Endothelial cell of umbilical vein (primary cell): ENCODE results near the gene SPP1. TPM values are rescaled to one million over a fixed set of nuclear protein-coding genes. Genes with fewer than 3 reads are reported as not detected.

Experiments
- BruUV-seq: library from RNA; stranded (reverse); fragments of 400-500 nt; replicated peaks from 2 replicates; lab custom pipeline; 2021; lab: Mats Ljungman, UMichigan
- CTCF ChIA-PET: fragments of 300-600, 350-600 bp; sonication (Branson Sonifier 250); formaldehyde crosslinking; loops from one replicate; lab custom pipeline; 2021; ENCODE audit warnings: antibody characterized with exemption, inconsistent platforms; lab: Charles Lee
- POLR2A ChIA-PET: fragments of 300-600, 350-600 bp; sonication (Branson Sonifier 250); formaldehyde crosslinking; loops from one replicate; lab custom pipeline; 2021; ENCODE audit warnings: antibody characterized with exemption, inconsistent platforms; lab: Charles Lee
- DNase-seq: peaks from one replicate; pipeline ENCODE4 v3.0.0-alpha.2; 2011; ENCODE audit warnings: low read depth, low spot score
- FAIRE-seq: peaks from 2 replicates; lab custom pipeline; 2011; peaks lifted over from hg19 to GRCh38; lab: Jason Lieb, UNC
- H2AFZ ChIP-seq: 2 replicates; pipeline ENCODE4 v1.6.0; 2012; ENCODE audit warnings: low read depth, low read length, control low read depth, inconsistent platforms
- H3K27ac ChIP-seq: 2 replicates; pipeline ENCODE4 v1.5.1; 2011; ENCODE audit warnings: low read depth, mild to moderate bottlenecking, control low read depth, low read length, moderate library complexity; ENCODE audit not compliant: insufficient read depth
- H3K27me3 ChIP-seq, 2 experiments: 2 replicates each; pipeline versions ENCODE4 v1.6.0 to v1.6.1; 2011; ENCODE audit warnings: low read length in 2 of 2, mixed read lengths in 1 of 2; ENCODE audit not compliant: control insufficient read depth in 2 of 2, insufficient read depth in 2 of 2
- H3K36me3 ChIP-seq, 2 experiments: 2 replicates in 1 of 2; 3 replicates in 1 of 2; pipeline ENCODE4 v1.5.1; 2011; ENCODE audit warnings: low read length in 2 of 2, mild to moderate bottlenecking in 1 of 2, moderate library complexity in 1 of 2; ENCODE audit not compliant: control insufficient read depth in 2 of 2, insufficient read depth in 2 of 2; ENCODE audit errors: extremely low read depth in 1 of 2
- H3K4me1 ChIP-seq: 3 replicates; pipeline ENCODE4 v1.5.1; 2011; ENCODE audit warnings: mild to moderate bottlenecking, low read length; ENCODE audit not compliant: control insufficient read depth, insufficient read depth; ENCODE audit errors: extremely low read depth
- H3K4me2 ChIP-seq: 2 replicates; pipeline ENCODE4 v1.6.1; 2011; ENCODE audit warnings: low read length, control low read depth, mixed read lengths; ENCODE audit not compliant: insufficient read depth
- H3K4me3 ChIP-seq, 3 experiments: fragments of 200-600 bp in 1 of 3; sonication (generic), shearing (Covaris generic) in 1 of 3; replicated peaks in 1 of 3; 2 replicates each; pipeline ENCODE4 v1.5.1; 2011 to 2016; ENCODE audit warnings: control low read depth in 3 of 3, low read length in 3 of 3, mild to moderate bottlenecking in 2 of 3, inconsistent platforms in 1 of 3, low read depth in 1 of 3, moderate library complexity in 1 of 3; ENCODE audit not compliant: insufficient read depth in 1 of 3
- H3K79me2 ChIP-seq: 2 replicates; pipeline ENCODE4 v1.6.0; 2012; ENCODE audit warnings: low read length, inconsistent platforms; ENCODE audit not compliant: control insufficient read depth, insufficient read depth
- H3K9ac ChIP-seq: replicated peaks from 2 replicates; pipeline ENCODE3; 2011; ENCODE audit warnings: low read length, control low read depth; ENCODE audit not compliant: insufficient read depth; ENCODE audit errors: extremely low read depth
- H3K9me1 ChIP-seq: replicated peaks from 3 replicates; pipeline ENCODE4 v1.6.0; 2011; ENCODE audit warnings: mild to moderate bottlenecking, low read length; ENCODE audit not compliant: control insufficient read depth, insufficient read depth; ENCODE audit errors: extremely low read depth
- H3K9me3 ChIP-seq: replicated peaks from 2 replicates; pipeline ENCODE4 v1.5.1; 2012; ENCODE audit warnings: low read length, inconsistent platforms; ENCODE audit not compliant: control insufficient read depth, insufficient read depth
- H4K20me1 ChIP-seq: replicated peaks from 2 replicates; pipeline ENCODE3; 2011; ENCODE audit warnings: mild to moderate bottlenecking, low read length; ENCODE audit not compliant: control insufficient read depth, insufficient read depth; ENCODE audit errors: extremely low read depth
- CTCF ChIP-seq, 2 donors: IDR thresholded peaks; 1 replicate in 1 of 2; 2 replicates in 1 of 2; pipeline ENCODE4 v1.5.1; 2011; ENCODE audit warnings: low read length in 2 of 2, mild to moderate bottlenecking in 2 of 2, moderate library complexity in 2 of 2, control low read depth in 1 of 2, inconsistent platforms in 1 of 2, low read depth in 1 of 2; ENCODE audit not compliant: insufficient read depth in 1 of 2; ENCODE audit errors: extremely low read depth in 1 of 2
- EZH2 ChIP-seq: IDR thresholded peaks from 2 replicates; pipeline ENCODE4 v1.6.1; 2012; ENCODE audit warnings: borderline replicate concordance, low read depth, mild to moderate bottlenecking, moderate library complexity, low read length, inconsistent platforms; ENCODE audit not compliant: severe bottlenecking
- FOS ChIP-seq: IDR thresholded peaks from 2 replicates; pipeline ENCODE4 v1.6.1; 2011; ENCODE audit warnings: mild to moderate bottlenecking, low read length, moderate library complexity, borderline replicate concordance; ENCODE audit not compliant: insufficient read depth
- GATA2 ChIP-seq: IDR thresholded peaks from 2 replicates; pipeline ENCODE4 v1.7.0; 2011; ENCODE audit warnings: low read depth, mild to moderate bottlenecking, moderate library complexity, mixed read lengths, low read length; ENCODE audit not compliant: insufficient read length, insufficient read depth
- JUN ChIP-seq: IDR thresholded peaks from 2 replicates; pipeline ENCODE4 v1.6.1; 2011; ENCODE audit warnings: borderline replicate concordance, low read depth; ENCODE audit not compliant: insufficient read length, insufficient read depth
- MYC ChIP-seq: IDR thresholded peaks from one replicate; pipeline ENCODE4 v1.6.1; 2011; ENCODE audit warnings: mild to moderate bottlenecking, low read depth, low read length
- POLR2A ChIP-seq: IDR thresholded peaks from 2 replicates; pipeline ENCODE4 v1.6.1; 2012; ENCODE audit warnings: low read depth, mild to moderate bottlenecking, control low read depth, low read length
- POLR2AphosphoS5 ChIP-seq: IDR thresholded peaks from 2 replicates; pipeline ENCODE4 v1.6.1; 2012; ENCODE audit warnings: low read depth, mild to moderate bottlenecking, control low read depth, low read length, moderate library complexity; ENCODE audit not compliant: insufficient read depth
- dilution Hi-C: fragments of 300-500 bp; cut with MboI; formaldehyde crosslinking; loops from one replicate; pipeline ENCODE4 v1.15.0; 2019; ENCODE audit warnings: low sequenced_read_pairs; ENCODE audit not compliant: extremely low pct_ligation_motif_present
- intact Hi-C: fragments of 100-400 bp; cut with micrococcal nuclease; formaldehyde crosslinking; loops from one replicate; pipeline ENCODE4 v1.10.0; 2022
- polyA plus RNA-seq, 4 experiments: library from polyadenylated mRNA; depleted of rRNA in 3 of 4; stranded (reverse) in 3 of 4; unstranded in 1 of 4; fragments of >200 nt; gene quantifications; 2 replicates each; pipeline versions ENCODE4 v1.2.1 to v1.2.3, GENCODE V29; 2011 to 2012; ENCODE audit warnings: missing spikeins in 1 of 4
- total RNA-seq: library from RNA; stranded (reverse); gene quantifications from 2 replicates; pipeline ENCODE4 v1.2.3, GENCODE V29; 2021
- TF ChIP-seq, protein P1 (sequence below): IDR thresholded peaks from 2 replicates; pipeline ENCODE4 v1.6.1; 2011; ENCODE audit not compliant: insufficient read depth, insufficient read length

The SPP1 gene
- total and polyA plus RNA-seq, 2 donors (not counting 3 experiments of a cell fraction or from before 2014, with no cell fraction given): not detected

DNA sequence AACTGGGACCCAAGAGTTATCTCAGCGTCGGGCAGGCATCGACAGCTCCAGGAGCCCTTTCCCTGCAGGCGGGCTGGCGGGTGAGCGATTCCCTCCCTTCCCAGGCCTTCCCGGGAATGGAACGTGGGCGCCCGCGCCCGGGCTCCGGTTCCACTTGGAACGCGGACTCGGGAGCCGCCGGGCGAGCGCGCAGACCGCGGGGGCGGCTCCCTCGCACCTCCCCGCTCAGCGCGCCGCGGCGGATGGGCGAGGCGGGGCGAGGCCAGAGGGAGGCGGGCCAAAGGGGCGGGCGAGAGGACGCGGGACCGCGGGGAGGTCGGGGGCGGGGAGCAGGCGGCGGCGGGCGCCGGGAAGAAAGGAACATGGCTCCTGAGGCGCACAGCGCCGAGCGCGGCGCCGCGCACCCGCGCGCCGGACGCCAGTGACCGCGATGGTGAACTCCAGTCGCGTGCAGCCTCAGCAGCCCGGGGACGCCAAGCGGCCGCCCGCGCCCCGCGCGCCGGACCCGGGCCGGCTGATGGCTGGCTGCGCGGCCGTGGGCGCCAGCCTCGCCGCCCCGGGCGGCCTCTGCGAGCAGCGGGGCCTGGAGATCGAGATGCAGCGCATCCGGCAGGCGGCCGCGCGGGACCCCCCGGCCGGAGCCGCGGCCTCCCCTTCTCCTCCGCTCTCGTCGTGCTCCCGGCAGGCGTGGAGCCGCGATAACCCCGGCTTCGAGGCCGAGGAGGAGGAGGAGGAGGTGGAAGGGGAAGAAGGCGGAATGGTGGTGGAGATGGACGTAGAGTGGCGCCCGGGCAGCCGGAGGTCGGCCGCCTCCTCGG is 32.0 kb downstream of the SPP1 start, which contains the start of gene PKD2:
Gene PKD2 (plus strand): TSS at position 332 of the 818 bp plus-strand sequence. CDS start 99 bp downstream, at position 431.
- Histone ChIP-seq H3K79me2 (peaks cover 44% of the 10 kb centered on the region), H4K20me1 (no peaks in the 10 kb centered on the region), H2AFZ (peak within 1 kb of the TSS; percentile 79), H3K4me1 (peaks cover 23% of the 10 kb centered on the region), H3K9ac (peak within 1 kb of the TSS; percentile 93), H3K4me3 (peak within 1 kb of the TSS; percentile 66 to 89 (median 88)), H3K9me3 (no peaks in the 10 kb centered on the region), H3K4me2 (peak within 1 kb of the TSS; percentile 86), H3K9me1 (no peaks in the 10 kb centered on the region), H3K36me3 (no peaks in the 10 kb centered on the region), H3K27ac (peak within 1 kb of the TSS; percentile 68), H3K27me3 (no peaks in the 10 kb centered on the region)
- no TSS peak for BruUV-seq
- TF ChIP-seq FOS (no peak), POLR2AphosphoS5 (peak; percentile 75), POLR2A (peak; percentile 82)
- TF ChIP-seq, protein P1, sequence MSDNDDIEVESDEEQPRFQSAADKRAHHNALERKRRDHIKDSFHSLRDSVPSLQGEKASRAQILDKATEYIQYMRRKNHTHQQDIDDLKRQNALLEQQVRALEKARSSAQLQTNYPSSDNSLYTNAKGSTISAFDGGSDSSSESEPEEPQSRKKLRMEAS: no peak
- intact Hi-C loops: loop anchor here (1.0 to 5.0 kb wide), 3 partner anchors 11 to 100 kb away; no protein-coding TSS in a partner anchor
- POLR2A ChIA-PET: no interaction called here
- DNase-seq: peak; percentile 73
- dilution Hi-C loops: no loop called here
- FAIRE-seq: peak; percentile 59
- CTCF ChIA-PET: interaction anchor here (0.7 to 1.7 kb wide), 2 partner anchors 26 to 155 kb away, joined by 3 to 8 read pairs; no protein-coding TSS in a partner anchor

- H3K4me1 ChIP-seq: peaks cover 29% of the 10 kb centered on the region
- ChIA-PET CTCF (interaction anchor here (1.0 to 2.8 kb wide), 3 partner anchors 25 to 204 kb away, joined by 4 to 15 read pairs (median 8); no protein-coding TSS in a partner anchor), POLR2A (no interaction called here)
- H3K36me3 ChIP-seq: no peaks in the 10 kb centered on the region
- intact Hi-C loops (loop anchor here (1.0 to 5.0 kb wide), 3 partner anchors 10 to 99 kb away; no protein-coding TSS in a partner anchor), dilution Hi-C loops (no loop called here)
- H3K27ac ChIP-seq: peak overlapping the region; percentile 68
- peak overlapping the region; percentile 86 for H3K4me2 ChIP-seq
- H2AFZ ChIP-seq: peak overlapping the region; percentile 79
- BruUV-seq: TSS peak; percentile 73
- no peaks in the 10 kb centered on the region for H3K9me1 ChIP-seq
- no peaks in the 10 kb centered on the region for H3K27me3 ChIP-seq
- H3K79me2 ChIP-seq: peaks cover 51% of the 10 kb centered on the region
- peak; percentile 83 for FAIRE-seq
- H3K4me3 ChIP-seq: peak overlapping the region; percentile 66 to 89 (median 88)
- H3K9ac ChIP-seq: peak overlapping the region; percentile 93
- no peaks in the 10 kb centered on the region for H3K9me3 ChIP-seq
- DNase-seq: peak; percentile 56
- TF ChIP-seq FOS (peak; percentile 8), EZH2 (no peak), POLR2AphosphoS5 (peak; percentile 51), JUN (no peak), MYC (no peak), POLR2A (no peak), GATA2 (no peak), CTCF (IDR thresholded peaks at IDR 0.05; ENCODE audit: extremely low read depth in 1 of 2, insufficient read depth in 1 of 2, low read depth in 1 of 2, low read length in 2 of 2) (no peak)
- TF ChIP-seq, protein P1: no peak
- H4K20me1 ChIP-seq: no peaks in the 10 kb centered on the region
Observed at GRCh38 chr4:88008122-88008742, 32.7 kb downstream of the SPP1 start.
